ENCODE results near the gene C10orf90.

The C10orf90 gene

DNA sequence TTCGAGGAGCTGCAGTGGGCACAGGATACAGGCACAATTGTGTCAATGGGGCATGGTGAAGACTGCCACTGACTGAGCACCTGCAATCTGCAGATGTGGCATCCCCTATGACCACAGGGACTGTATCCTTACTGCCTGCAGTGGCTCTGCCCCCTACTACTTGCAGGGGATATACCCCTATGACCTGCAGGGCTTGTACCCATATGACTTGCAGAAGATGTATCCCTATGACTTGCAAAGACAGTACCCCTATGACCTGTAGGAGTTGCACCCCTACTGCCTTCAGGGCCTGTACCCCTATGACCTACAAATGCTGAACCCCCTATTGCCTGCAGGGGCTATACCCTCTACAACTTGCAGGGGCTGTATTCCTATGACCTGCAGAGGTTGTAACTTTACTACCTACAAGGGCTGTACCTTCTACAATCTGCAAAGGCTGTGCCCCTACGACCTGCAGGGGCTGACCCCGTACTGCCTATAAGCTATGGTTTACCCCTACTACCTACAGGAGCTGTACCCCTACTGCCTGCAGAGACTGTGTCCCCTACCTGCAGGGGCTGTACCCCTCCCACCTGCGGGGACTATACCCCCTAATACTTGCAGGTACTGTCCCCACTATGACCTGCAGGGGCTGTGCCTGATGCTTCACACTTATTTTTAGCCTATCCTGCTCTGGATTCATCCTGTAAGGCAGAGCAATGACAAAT is 216.3 kb downstream of the C10orf90 start:
- no peak for TF ChIP-seq SIN3A (IDR thresholded peaks at IDR 0.05; ENCODE audit: borderline replicate concordance, insufficient read depth, low read length)
- no peak for TF ChIP-seq FOXP2 (optimal IDR thresholded peaks at IDR 0.05; ENCODE audit: borderline replicate concordance, extremely low read depth, extremely low read length, insufficient read depth)
- TF ChIP-seq TAF1 (IDR thresholded peaks at IDR 0.05; ENCODE audit: borderline replicate concordance, insufficient read depth, low read length) = no peak

GRCh38 chr10:126452245-126452644 is 218.2 kb downstream of the C10orf90 start:
- TF ChIP-seq, protein P1, sequence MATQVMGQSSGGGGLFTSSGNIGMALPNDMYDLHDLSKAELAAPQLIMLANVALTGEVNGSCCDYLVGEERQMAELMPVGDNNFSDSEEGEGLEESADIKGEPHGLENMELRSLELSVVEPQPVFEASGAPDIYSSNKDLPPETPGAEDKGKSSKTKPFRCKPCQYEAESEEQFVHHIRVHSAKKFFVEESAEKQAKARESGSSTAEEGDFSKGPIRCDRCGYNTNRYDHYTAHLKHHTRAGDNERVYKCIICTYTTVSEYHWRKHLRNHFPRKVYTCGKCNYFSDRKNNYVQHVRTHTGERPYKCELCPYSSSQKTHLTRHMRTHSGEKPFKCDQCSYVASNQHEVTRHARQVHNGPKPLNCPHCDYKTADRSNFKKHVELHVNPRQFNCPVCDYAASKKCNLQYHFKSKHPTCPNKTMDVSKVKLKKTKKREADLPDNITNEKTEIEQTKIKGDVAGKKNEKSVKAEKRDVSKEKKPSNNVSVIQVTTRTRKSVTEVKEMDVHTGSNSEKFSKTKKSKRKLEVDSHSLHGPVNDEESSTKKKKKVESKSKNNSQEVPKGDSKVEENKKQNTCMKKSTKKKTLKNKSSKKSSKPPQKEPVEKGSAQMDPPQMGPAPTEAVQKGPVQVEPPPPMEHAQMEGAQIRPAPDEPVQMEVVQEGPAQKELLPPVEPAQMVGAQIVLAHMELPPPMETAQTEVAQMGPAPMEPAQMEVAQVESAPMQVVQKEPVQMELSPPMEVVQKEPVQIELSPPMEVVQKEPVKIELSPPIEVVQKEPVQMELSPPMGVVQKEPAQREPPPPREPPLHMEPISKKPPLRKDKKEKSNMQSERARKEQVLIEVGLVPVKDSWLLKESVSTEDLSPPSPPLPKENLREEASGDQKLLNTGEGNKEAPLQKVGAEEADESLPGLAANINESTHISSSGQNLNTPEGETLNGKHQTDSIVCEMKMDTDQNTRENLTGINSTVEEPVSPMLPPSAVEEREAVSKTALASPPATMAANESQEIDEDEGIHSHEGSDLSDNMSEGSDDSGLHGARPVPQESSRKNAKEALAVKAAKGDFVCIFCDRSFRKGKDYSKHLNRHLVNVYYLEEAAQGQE (IDR thresholded peaks at IDR 0.05; ENCODE audit: insufficient read depth in 1 of 2, low read depth in 2 of 2, low read length in 2 of 2) = no peak
- no peak for TF ChIP-seq FOXP2 (optimal IDR thresholded peaks at IDR 0.05; ENCODE audit: borderline replicate concordance, extremely low read depth, extremely low read length, insufficient read depth)
- no peak for TF ChIP-seq SIN3A (IDR thresholded peaks at IDR 0.05; ENCODE audit: borderline replicate concordance, insufficient read depth, low read length)
- no peak for TF ChIP-seq POLR2AphosphoS5 (IDR thresholded peaks at IDR 0.05; ENCODE audit: low read depth, low read length)
- no peak for TF ChIP-seq TAF1 (IDR thresholded peaks at IDR 0.05; ENCODE audit: borderline replicate concordance, insufficient read depth, low read length)

GRCh38 chr10:126448091-126448490 is 222.4 kb downstream of the C10orf90 start:
- TF ChIP-seq, protein P1 (IDR thresholded peaks at IDR 0.05; ENCODE audit: insufficient read depth in 1 of 2, low read depth in 2 of 2, low read length in 2 of 2) = no peak
- TF ChIP-seq POLR2AphosphoS5 (IDR thresholded peaks at IDR 0.05; ENCODE audit: low read depth, low read length) (no peak), TAF1 (IDR thresholded peaks at IDR 0.05; ENCODE audit: borderline replicate concordance, insufficient read depth, low read length) (no peak), SIN3A (IDR thresholded peaks at IDR 0.05; ENCODE audit: borderline replicate concordance, insufficient read depth, low read length) (no peak)

DNA sequence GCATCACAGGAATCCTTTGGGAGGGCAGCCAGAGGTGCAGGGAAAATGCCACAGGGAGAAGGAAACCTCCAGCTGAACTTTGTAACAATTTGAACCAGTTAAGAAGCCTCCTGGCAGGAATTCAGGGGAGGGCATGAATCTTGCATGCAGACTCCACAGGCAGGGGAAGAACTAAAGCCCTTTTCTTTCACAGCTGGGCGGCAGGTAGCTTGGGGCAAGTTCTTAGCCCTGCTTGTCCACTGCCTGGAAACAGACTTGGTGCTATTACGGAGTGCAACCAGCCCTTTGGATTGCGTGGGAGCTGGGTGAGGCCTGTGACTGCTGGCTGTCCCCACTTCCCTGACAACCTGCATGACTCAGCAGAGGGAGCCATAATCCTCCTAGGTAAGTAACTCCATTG is 230.6 kb downstream of the C10orf90 start:
- TF ChIP-seq SIN3A (IDR thresholded peaks at IDR 0.05; ENCODE audit: borderline replicate concordance, insufficient read depth, low read length) = no peak
- TF ChIP-seq, protein P1 (IDR thresholded peaks at IDR 0.05; ENCODE audit: insufficient read depth in 1 of 2, low read depth in 2 of 2, low read length in 2 of 2) = no peak
- TF ChIP-seq FOXP2 (optimal IDR thresholded peaks at IDR 0.05; ENCODE audit: borderline replicate concordance, extremely low read depth, extremely low read length, insufficient read depth) = no peak
- TF ChIP-seq POLR2AphosphoS5 (IDR thresholded peaks at IDR 0.05; ENCODE audit: low read depth, low read length) = no peak
- no peak for TF ChIP-seq TAF1 (IDR thresholded peaks at IDR 0.05; ENCODE audit: borderline replicate concordance, insufficient read depth, low read length)

DNA sequence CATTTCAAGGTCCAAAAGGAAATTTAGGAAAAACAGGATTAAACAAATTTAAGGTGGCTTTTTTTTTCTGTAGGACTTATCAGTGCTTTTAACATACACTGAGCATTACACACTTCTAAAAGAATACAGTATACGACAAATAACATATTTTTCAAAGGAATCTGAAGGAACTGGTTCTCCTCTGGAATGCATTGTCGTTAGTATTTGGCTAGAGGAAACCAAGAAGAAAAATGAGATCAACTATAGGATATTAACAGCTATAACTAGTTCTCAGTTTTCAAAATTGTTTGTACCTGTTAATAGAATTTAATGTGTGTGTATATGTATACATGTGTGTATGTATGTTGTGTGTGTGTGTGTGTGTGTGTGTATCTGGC is 232.1 kb downstream of the C10orf90 start:
- TF ChIP-seq FOXP2 (optimal IDR thresholded peaks at IDR 0.05; ENCODE audit: borderline replicate concordance, extremely low read depth, extremely low read length, insufficient read depth) = no peak
- no peak for TF ChIP-seq SIN3A (IDR thresholded peaks at IDR 0.05; ENCODE audit: borderline replicate concordance, insufficient read depth, low read length)
- no peak for TF ChIP-seq TAF1 (IDR thresholded peaks at IDR 0.05; ENCODE audit: borderline replicate concordance, insufficient read depth, low read length)
- TF ChIP-seq POLR2AphosphoS5 (IDR thresholded peaks at IDR 0.05; ENCODE audit: low read depth, low read length) = no peak
- TF ChIP-seq, protein P1 (IDR thresholded peaks at IDR 0.05; ENCODE audit: insufficient read depth in 1 of 2, low read depth in 2 of 2, low read length in 2 of 2) = no peak
